ENCODE results near the gene INO80D.

GRCh38 chr2:206051912-206052311 is 34.1 kb downstream of the INO80D start:
- TF ChIP-seq ZNF224 (CRISPR knock-in tag; IDR thresholded peaks at IDR 0.05) (no peak), POLR2A (IDR thresholded peaks at IDR 0.05; ENCODE audit: insufficient read depth in 1 of 2, low read depth in 2 of 2, low read length in 2 of 2) (no peak), JUN (CRISPR knock-in tag; IDR thresholded peaks at IDR 0.05) (no peak), ATF2 (CRISPR knock-in tag; IDR thresholded peaks at IDR 0.05) (no peak), PAF1 (CRISPR knock-in tag; IDR thresholded peaks at IDR 0.05) (no peak), SKI (IDR thresholded peaks at IDR 0.05; ENCODE audit: partially characterized antibody) (no peak), CTCF (CRISPR knock-in tag; IDR thresholded peaks at IDR 0.05) (no peak)

Measured in HepG2 (cell line).